ENCODE data around the gene CYP26C1. TPM values are rescaled to one million over a fixed set of nuclear protein-coding genes. Genes with fewer than 3 reads are reported as not detected.

Gene CYP26C1
- total and polyA plus RNA-seq, 2 of the 13 experiments (the other 11 are each of a cell fraction or from before 2014, with no cell fraction given) = 0.02 TPM; not detected in 1

DNA sequence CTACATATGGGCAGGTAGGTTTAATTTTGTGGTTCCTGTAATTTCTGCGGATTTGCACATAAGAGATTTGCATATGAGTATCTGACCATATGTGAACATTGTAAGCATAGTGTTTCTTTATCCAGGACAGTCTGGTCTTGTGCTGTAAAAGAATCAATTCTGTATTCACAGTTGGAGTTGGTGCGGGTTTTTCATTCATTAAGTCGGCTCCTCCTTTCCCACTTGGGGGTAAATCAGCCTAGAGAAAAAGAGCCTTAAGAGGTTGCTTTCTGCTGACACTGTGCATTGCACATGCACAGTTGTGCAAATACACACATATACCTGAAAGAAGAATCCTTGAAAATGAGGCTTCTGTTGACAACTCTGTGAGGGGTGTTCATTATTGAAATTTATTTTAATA, 6.1 kb upstream of the CYP26C1 start (continued):
- TF ChIP-seq, protein P1, sequence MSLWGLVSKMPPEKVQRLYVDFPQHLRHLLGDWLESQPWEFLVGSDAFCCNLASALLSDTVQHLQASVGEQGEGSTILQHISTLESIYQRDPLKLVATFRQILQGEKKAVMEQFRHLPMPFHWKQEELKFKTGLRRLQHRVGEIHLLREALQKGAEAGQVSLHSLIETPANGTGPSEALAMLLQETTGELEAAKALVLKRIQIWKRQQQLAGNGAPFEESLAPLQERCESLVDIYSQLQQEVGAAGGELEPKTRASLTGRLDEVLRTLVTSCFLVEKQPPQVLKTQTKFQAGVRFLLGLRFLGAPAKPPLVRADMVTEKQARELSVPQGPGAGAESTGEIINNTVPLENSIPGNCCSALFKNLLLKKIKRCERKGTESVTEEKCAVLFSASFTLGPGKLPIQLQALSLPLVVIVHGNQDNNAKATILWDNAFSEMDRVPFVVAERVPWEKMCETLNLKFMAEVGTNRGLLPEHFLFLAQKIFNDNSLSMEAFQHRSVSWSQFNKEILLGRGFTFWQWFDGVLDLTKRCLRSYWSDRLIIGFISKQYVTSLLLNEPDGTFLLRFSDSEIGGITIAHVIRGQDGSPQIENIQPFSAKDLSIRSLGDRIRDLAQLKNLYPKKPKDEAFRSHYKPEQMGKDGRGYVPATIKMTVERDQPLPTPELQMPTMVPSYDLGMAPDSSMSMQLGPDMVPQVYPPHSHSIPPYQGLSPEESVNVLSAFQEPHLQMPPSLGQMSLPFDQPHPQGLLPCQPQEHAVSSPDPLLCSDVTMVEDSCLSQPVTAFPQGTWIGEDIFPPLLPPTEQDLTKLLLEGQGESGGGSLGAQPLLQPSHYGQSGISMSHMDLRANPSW (CRISPR knock-in tag; IDR thresholded peaks at IDR 0.05; ENCODE audit: borderline replicate concordance) = no peak
- no peak for TF ChIP-seq PTBP1 (IDR thresholded peaks at IDR 0.05; ENCODE audit: low read depth, low read length, poor library complexity, severe bottlenecking)
- TF ChIP-seq ZNF282 (IDR thresholded peaks at IDR 0.05; ENCODE audit: partially characterized antibody) = no peak
- TF ChIP-seq, protein P2, sequence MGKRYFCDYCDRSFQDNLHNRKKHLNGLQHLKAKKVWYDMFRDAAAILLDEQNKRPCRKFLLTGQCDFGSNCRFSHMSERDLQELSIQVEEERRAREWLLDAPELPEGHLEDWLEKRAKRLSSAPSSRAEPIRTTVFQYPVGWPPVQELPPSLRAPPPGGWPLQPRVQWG (CRISPR knock-in tag; IDR thresholded peaks at IDR 0.05; ENCODE audit: borderline replicate concordance, low read depth) = no peak
- no peak for TF ChIP-seq TCF7 (IDR thresholded peaks at IDR 0.05; ENCODE audit: low read depth)
- TF ChIP-seq, protein P3, sequence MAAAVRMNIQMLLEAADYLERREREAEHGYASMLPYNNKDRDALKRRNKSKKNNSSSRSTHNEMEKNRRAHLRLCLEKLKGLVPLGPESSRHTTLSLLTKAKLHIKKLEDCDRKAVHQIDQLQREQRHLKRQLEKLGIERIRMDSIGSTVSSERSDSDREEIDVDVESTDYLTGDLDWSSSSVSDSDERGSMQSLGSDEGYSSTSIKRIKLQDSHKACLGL (CRISPR knock-in tag; IDR thresholded peaks at IDR 0.05) = no peak
- TF ChIP-seq, protein P4, sequence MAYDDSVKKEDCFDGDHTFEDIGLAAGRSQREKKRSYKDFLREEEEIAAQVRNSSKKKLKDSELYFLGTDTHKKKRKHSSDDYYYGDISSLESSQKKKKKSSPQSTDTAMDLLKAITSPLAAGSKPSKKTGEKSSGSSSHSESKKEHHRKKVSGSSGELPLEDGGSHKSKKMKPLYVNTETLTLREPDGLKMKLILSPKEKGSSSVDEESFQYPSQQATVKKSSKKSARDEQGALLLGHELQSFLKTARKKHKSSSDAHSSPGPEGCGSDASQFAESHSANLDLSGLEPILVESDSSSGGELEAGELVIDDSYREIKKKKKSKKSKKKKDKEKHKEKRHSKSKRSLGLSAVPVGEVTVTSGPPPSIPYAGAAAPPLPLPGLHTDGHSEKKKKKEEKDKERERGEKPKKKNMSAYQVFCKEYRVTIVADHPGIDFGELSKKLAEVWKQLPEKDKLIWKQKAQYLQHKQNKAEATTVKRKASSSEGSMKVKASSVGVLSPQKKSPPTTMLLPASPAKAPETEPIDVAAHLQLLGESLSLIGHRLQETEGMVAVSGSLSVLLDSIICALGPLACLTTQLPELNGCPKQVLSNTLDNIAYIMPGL (CRISPR knock-in tag; IDR thresholded peaks at IDR 0.05; ENCODE audit: borderline replicate concordance in 1 of 2, low read depth in 1 of 2) = no peak
- TF ChIP-seq ZNF549 (CRISPR knock-in tag; IDR thresholded peaks at IDR 0.05) = no peak
- TF ChIP-seq, protein P5, sequence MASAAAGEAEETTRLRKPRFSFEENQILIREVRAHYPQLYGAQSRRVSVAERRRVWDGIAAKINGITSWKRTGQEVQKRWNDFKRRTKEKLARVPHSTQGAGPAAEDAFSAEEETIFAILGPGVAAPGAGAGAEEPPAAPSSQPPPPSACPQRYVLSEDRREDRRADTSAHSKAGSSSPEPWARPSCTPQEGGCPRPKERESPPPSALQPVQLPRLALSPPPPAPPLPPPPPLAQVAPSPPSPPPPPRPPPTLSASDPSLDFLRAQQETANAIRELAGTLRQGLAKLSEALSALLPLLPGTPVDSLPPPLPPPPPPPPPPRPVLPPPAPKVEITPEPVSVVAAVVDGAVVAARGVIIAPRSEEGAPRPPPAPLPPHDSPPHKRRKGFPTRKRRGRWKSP (CRISPR knock-in tag; IDR thresholded peaks at IDR 0.05) = no peak
- TF ChIP-seq, protein P6, sequence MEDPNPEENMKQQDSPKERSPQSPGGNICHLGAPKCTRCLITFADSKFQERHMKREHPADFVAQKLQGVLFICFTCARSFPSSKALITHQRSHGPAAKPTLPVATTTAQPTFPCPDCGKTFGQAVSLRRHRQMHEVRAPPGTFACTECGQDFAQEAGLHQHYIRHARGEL (CRISPR knock-in tag; IDR thresholded peaks at IDR 0.05) = no peak
- TF ChIP-seq NCOR1 (IDR thresholded peaks at IDR 0.05; ENCODE audit: borderline replicate concordance, low read length) = no peak
- TF ChIP-seq ZBTB8A (CRISPR knock-in tag; IDR thresholded peaks at IDR 0.05; ENCODE audit: borderline replicate concordance, low read depth) = no peak
- TF ChIP-seq, protein P7, sequence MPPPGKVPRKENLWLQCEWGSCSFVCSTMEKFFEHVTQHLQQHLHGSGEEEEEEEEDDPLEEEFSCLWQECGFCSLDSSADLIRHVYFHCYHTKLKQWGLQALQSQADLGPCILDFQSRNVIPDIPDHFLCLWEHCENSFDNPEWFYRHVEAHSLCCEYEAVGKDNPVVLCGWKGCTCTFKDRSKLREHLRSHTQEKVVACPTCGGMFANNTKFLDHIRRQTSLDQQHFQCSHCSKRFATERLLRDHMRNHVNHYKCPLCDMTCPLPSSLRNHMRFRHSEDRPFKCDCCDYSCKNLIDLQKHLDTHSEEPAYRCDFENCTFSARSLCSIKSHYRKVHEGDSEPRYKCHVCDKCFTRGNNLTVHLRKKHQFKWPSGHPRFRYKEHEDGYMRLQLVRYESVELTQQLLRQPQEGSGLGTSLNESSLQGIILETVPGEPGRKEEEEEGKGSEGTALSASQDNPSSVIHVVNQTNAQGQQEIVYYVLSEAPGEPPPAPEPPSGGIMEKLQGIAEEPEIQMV (CRISPR knock-in tag; IDR thresholded peaks at IDR 0.05; ENCODE audit: low read depth) = no peak
- TF ChIP-seq, protein P8, sequence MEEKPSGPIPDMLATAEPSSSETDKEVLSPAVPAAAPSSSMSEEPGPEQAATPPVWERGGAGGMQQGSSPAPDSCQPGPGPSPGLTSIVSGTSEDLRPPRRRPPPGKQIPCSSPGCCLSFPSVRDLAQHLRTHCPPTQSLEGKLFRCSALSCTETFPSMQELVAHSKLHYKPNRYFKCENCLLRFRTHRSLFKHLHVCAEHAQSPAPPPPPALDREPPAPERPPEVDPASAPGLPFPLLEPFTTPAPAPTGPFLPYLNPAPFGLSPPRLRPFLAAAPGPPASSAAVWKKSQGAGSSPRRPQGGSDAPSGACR (CRISPR knock-in tag; IDR thresholded peaks at IDR 0.05) = no peak
- no peak for TF ChIP-seq FLYWCH1 (CRISPR knock-in tag; IDR thresholded peaks at IDR 0.05)
- TF ChIP-seq, protein P9, sequence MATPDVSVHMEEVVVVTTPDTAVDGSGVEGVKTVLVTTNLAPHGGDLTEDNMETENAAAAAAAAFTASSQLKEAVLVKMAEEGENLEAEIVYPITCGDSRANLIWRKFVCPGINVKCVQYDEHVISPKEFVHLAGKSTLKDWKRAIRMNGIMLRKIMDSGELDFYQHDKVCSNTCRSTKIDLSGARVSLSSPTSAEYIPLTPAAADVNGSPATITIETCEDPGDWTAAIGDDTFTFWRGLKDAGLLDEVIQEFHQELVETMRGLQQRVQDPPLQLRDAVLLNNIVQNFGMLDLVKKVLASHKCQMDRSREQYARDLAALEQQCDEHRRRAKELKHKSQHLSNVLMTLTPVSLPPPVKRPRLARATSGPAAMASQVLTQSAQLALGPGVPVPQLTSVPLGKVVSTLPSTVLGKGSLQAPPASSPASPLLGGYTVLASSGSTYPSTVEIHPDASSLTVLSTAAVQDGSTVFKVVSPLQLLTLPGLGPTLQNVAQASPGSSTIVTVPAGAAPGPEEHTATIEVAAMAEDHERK (CRISPR knock-in tag; IDR thresholded peaks at IDR 0.05; ENCODE audit: low read depth) = no peak
- TF ChIP-seq ZMAT3 (CRISPR knock-in tag; conservative IDR thresholded peaks at IDR 0.05) = no peak
- no peak for TF ChIP-seq ZNF781 (CRISPR knock-in tag; IDR thresholded peaks at IDR 0.05; ENCODE audit: borderline replicate concordance, not compliant biosample characterization)
